NOMO-1 treated with DMSO at 0.1 percent for 48 hours (cell line): ENCODE results near the gene TGIF2LY.
"Not testable (repeated sequence)": the region's sequence is repeated elsewhere in the genome, so short reads cannot be mapped to it uniquely, and the experiment has no call there.

Source experiments
- DNase-seq: peaks from one replicate; lab custom pipeline; 2025; ENCODE audit not compliant: unreplicated experiment; lab: John Stamatoyannopoulos, UW

The TGIF2LY gene

DNA sequence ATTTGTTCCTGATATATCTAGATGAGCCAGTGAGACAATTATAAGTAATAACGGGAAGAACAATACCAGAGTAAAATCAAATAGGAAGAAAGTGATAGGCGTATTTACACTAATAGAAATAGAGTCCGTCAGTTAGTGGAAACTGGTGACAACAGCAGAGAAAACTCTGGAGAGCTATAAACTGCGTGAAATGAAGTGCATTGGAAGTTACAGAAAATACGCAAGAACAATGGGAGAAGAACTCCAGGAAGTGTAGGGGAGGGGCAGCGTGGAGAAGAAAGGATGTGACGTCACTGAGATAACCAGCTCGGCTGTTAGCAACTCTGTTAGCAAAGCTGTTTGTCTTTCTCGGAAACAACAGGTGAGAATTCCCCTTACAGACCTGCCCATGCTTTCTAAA is at the start of gene TGIF2LY:
Gene TGIF2LY, plus strand, starts transcription at position 301 of the 400 bp plus-strand sequence. CDS start 178 bp downstream, outside the sequence.
- DNase-seq, result not testable (repeated sequence)
